IMR-90 (cell line): ENCODE results near the gene SRSF3.

ENCODE experiments used
- BHLHE40 ChIP-seq: fragments of 150-350 bp; IDR thresholded peaks from 2 replicates; pipeline ENCODE4 v1.6.1; 2016; ENCODE audit warnings: mild to moderate bottlenecking, low read depth, low read length
- CEBPB ChIP-seq: IDR thresholded peaks from 2 replicates; pipeline ENCODE4 v1.6.1; 2012; ENCODE audit warnings: low read depth, low read length, improper control_type of control experiment
- CHD1 ChIP-seq: IDR thresholded peaks from 2 replicates; pipeline ENCODE4 v1.6.1; 2012; ENCODE audit warnings: low read depth, low read length, improper control_type of control experiment
- CTCF ChIP-seq: conservative IDR thresholded peaks from 2 replicates; pipeline ENCODE4 v1.5.1; 2012; ENCODE audit warnings: mild to moderate bottlenecking, low read depth, low read length, improper control_type of control experiment
- FOS ChIP-seq: fragments of 150-350 bp; IDR thresholded peaks from 2 replicates; pipeline ENCODE4 v1.6.1; 2016; ENCODE audit warnings: low read depth, low read length
- MAFK ChIP-seq: IDR thresholded peaks from 2 replicates; pipeline ENCODE4 v1.6.1; 2012; ENCODE audit warnings: low read depth, low read length, improper control_type of control experiment
- MAZ ChIP-seq: IDR thresholded peaks from 2 replicates; pipeline ENCODE4 v1.6.1; 2012; ENCODE audit warnings: low read depth, mild to moderate bottlenecking, low read length, improper control_type of control experiment, moderate library complexity, borderline replicate concordance
- POLR2A ChIP-seq: IDR thresholded peaks from 2 replicates; pipeline ENCODE4 v1.6.1; 2012; ENCODE audit warnings: mild to moderate bottlenecking, low read depth, low read length
- RAD21 ChIP-seq: IDR thresholded peaks from 2 replicates; pipeline ENCODE4 v1.6.1; 2012; ENCODE audit warnings: low read length, improper control_type of control experiment

GRCh38 chr6:36548401-36548743, 45.8 kb upstream of the SRSF3 start:
- no peak for TF ChIP-seq CTCF
- no peak for TF ChIP-seq POLR2A
- no peak for TF ChIP-seq CEBPB
- no peak for TF ChIP-seq RAD21
- no peak for TF ChIP-seq MAZ
- no peak for TF ChIP-seq CHD1
- no peak for TF ChIP-seq MAFK
- TF ChIP-seq BHLHE40, result no peak
- TF ChIP-seq FOS, result no peak
